ENCODE measurements around the gene MAGI2. TPM values are rescaled to one million over a fixed set of nuclear protein-coding genes. Genes with fewer than 3 reads are reported as not detected.

The MAGI2 gene
- total RNA-seq, 4 donors from 2014 or later, result 0.90 to 2.4 (median 0.99) TPM

GRCh38 chr7:78316110-78316509, 1137.4 kb downstream of the MAGI2 start:
- Histone ChIP-seq H3K27ac (no peak overlapping the region), H3K4me3 (no peak overlapping the region), H3K4me1 (no peaks in the 10 kb centered on the region), H3K9me3 (no peaks in the 10 kb centered on the region), H3K36me3 (no peaks in the 10 kb centered on the region), H3K27me3 (no peaks in the 10 kb centered on the region)
- intact Hi-C loops (cut with DNase I; ENCODE audit: low total_unique reads), result no loop called here
- in situ Hi-C loops (cut with MboI; ENCODE audit: low sequenced_read_pairs in 4 of 4), result no loop called here
- ATAC-seq, result no peak
- TF ChIP-seq CTCF (IDR thresholded peaks at IDR 0.05 in 4 of 5, conservative IDR thresholded peaks at IDR 0.05 in 1 of 5) (no peak), POLR2A (IDR thresholded peaks at IDR 0.05) (no peak)
- DNase-seq, result no peak

GRCh38 chr7:78315119-78315518, 1138.3 kb downstream of the MAGI2 start:
- no peaks in the 10 kb centered on the region for H3K4me1 ChIP-seq

GRCh38 chr7:78311181-78311580, 1142.3 kb downstream of the MAGI2 start:
- no peak overlapping the region for H3K4me3 ChIP-seq
- H3K4me1 ChIP-seq, result no peaks in the 10 kb centered on the region
- TF ChIP-seq CTCF (IDR thresholded peaks at IDR 0.05 in 4 of 5, conservative IDR thresholded peaks at IDR 0.05 in 1 of 5), result no peak
- TF ChIP-seq POLR2A (IDR thresholded peaks at IDR 0.05), result no peak
- no peak for ATAC-seq
- DNase-seq, result no peak
- no peaks in the 10 kb centered on the region for H3K9me3 ChIP-seq
- no peak overlapping the region for H3K27ac ChIP-seq
- intact Hi-C loops (cut with DNase I; ENCODE audit: low total_unique reads), result no loop called here
- in situ Hi-C loops (cut with MboI; ENCODE audit: low sequenced_read_pairs in 4 of 4), result no loop called here
- H3K36me3 ChIP-seq, result no peaks in the 10 kb centered on the region
- no peaks in the 10 kb centered on the region for H3K27me3 ChIP-seq

More at GRCh38 chr7:78315119-78315518, 1138.3 kb downstream of the MAGI2 start:
- DNase-seq, result no peak
- intact Hi-C loops (cut with DNase I; ENCODE audit: low total_unique reads), result no loop called here
- Histone ChIP-seq H3K27ac (no peak overlapping the region), H3K27me3 (no peaks in the 10 kb centered on the region), H3K36me3 (no peaks in the 10 kb centered on the region), H3K4me3 (no peak overlapping the region), H3K9me3 (no peaks in the 10 kb centered on the region)
- no peak for ATAC-seq
- no peak for TF ChIP-seq CTCF (IDR thresholded peaks at IDR 0.05 in 4 of 5, conservative IDR thresholded peaks at IDR 0.05 in 1 of 5)
- no peak for TF ChIP-seq POLR2A (IDR thresholded peaks at IDR 0.05)
- in situ Hi-C loops (cut with MboI; ENCODE audit: low sequenced_read_pairs in 4 of 4), result no loop called here

GRCh38 chr7:78307892-78308291, 1145.6 kb downstream of the MAGI2 start:
- Histone ChIP-seq H3K9me3 (no peaks in the 10 kb centered on the region), H3K4me1 (no peaks in the 10 kb centered on the region), H3K4me3 (no peak overlapping the region), H3K36me3 (no peaks in the 10 kb centered on the region), H3K27me3 (no peaks in the 10 kb centered on the region), H3K27ac (no peak overlapping the region)
- ATAC-seq (no peak), DNase-seq (no peak)
- intact Hi-C loops (cut with DNase I; ENCODE audit: low total_unique reads) (no loop called here), in situ Hi-C loops (cut with MboI; ENCODE audit: low sequenced_read_pairs in 4 of 4) (no loop called here)
- TF ChIP-seq CTCF (IDR thresholded peaks at IDR 0.05 in 4 of 5, conservative IDR thresholded peaks at IDR 0.05 in 1 of 5) (no peak), POLR2A (IDR thresholded peaks at IDR 0.05) (no peak)

GRCh38 chr7:78306634-78307033, 1146.8 kb downstream of the MAGI2 start:
- TF ChIP-seq POLR2A (IDR thresholded peaks at IDR 0.05) (no peak), CTCF (IDR thresholded peaks at IDR 0.05 in 4 of 5, conservative IDR thresholded peaks at IDR 0.05 in 1 of 5) (no peak)
- Histone ChIP-seq H3K36me3 (no peaks in the 10 kb centered on the region), H3K4me3 (no peak overlapping the region), H3K9me3 (no peaks in the 10 kb centered on the region), H3K27ac (no peak overlapping the region), H3K4me1 (no peaks in the 10 kb centered on the region), H3K27me3 (no peaks in the 10 kb centered on the region)
- in situ Hi-C loops (cut with MboI; ENCODE audit: low sequenced_read_pairs in 4 of 4), result no loop called here
- ATAC-seq (no peak), DNase-seq (no peak)
- intact Hi-C loops (cut with DNase I; ENCODE audit: low total_unique reads), result no loop called here
